ENCODE measurements around the gene TK1.

DNA sequence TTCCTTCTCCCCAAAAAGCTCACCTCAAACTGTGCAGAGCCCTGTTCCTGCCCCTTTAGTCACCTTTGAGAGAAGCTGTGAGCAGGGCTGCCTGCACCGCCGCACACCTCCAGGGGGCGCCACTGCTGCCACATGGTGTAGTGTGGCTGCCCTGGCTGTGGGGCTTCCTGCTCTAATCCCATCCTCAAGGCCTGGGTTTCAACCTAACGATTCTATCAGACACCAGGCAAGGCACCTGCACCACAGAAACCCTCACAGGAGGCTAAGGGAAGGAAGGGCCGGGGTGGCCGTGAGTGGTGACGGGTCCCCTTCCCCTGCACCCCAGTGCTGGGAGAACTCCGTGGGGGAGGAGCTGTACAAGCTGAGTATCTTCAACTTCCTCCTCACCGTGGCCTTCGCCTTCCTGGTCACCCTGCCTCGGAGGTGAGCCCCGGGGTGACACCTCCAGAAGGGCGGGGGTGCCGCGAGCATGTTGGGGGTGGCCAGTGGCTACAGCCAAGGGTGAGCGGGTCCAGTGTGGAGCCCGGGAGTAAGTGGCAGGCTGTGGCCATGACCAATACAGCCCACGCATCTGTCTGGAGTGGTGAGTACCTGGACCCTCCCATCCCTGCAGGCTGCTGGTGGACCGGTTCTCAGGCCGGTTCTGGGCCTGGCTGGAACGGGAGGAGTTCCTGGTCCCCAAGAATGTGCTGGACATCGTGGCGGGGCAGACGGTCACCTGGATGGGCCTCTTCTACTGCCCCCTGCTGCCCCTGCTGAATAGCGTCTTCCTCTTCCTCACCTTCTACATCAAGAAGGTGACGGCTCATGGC is 49.3 kb downstream of the TK1 start:
- TF ChIP-seq, protein P1, sequence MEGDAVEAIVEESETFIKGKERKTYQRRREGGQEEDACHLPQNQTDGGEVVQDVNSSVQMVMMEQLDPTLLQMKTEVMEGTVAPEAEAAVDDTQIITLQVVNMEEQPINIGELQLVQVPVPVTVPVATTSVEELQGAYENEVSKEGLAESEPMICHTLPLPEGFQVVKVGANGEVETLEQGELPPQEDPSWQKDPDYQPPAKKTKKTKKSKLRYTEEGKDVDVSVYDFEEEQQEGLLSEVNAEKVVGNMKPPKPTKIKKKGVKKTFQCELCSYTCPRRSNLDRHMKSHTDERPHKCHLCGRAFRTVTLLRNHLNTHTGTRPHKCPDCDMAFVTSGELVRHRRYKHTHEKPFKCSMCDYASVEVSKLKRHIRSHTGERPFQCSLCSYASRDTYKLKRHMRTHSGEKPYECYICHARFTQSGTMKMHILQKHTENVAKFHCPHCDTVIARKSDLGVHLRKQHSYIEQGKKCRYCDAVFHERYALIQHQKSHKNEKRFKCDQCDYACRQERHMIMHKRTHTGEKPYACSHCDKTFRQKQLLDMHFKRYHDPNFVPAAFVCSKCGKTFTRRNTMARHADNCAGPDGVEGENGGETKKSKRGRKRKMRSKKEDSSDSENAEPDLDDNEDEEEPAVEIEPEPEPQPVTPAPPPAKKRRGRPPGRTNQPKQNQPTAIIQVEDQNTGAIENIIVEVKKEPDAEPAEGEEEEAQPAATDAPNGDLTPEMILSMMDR (IDR thresholded peaks at IDR 0.05) = peak in 3 of 6 experiments; percentile 6 to 36 (median 21)
- no peak for TF ChIP-seq POLR2A (IDR thresholded peaks at IDR 0.05)

All from esophagus squamous epithelium (tissue), 4 donors.